ENCODE results near the gene SCAANT1.

Gene SCAANT1

GRCh38 chr3:63900459-63900858 is 11.7 kb downstream of the SCAANT1 start:
- DNase-seq (ENCODE audit: low read depth) = no peak

GRCh38 chr3:63900010-63900409 is 12.2 kb downstream of the SCAANT1 start:
- DNase-seq (ENCODE audit: low read depth) = no peak

- DNase-seq (ENCODE audit: low read depth) = no peak
Measured at GRCh38 chr3:63896332-63897030, 15.7 kb downstream of the SCAANT1 start.

- no peak for DNase-seq (ENCODE audit: low read depth)
Measured at GRCh38 chr3:63895422-63896189, 16.6 kb downstream of the SCAANT1 start.

- DNase-seq (ENCODE audit: low read depth) = no peak
Measured at GRCh38 chr3:63892773-63893352, 19.3 kb downstream of the SCAANT1 start.

GRCh38 chr3:63891518-63891917 is 20.7 kb downstream of the SCAANT1 start:
- no peak for DNase-seq (ENCODE audit: low read depth)

- no peak for DNase-seq (ENCODE audit: low read depth)
Measured at GRCh38 chr3:63886858-63887257, 25.3 kb downstream of the SCAANT1 start.

- no peak for DNase-seq (ENCODE audit: low read depth)
Measured at GRCh38 chr3:63880653-63881052, 31.5 kb downstream of the SCAANT1 start.

GRCh38 chr3:63878394-63879060 is 33.7 kb downstream of the SCAANT1 start:
- DNase-seq (ENCODE audit: low read depth) = no peak

GRCh38 chr3:63877737-63878393 is 34.3 kb downstream of the SCAANT1 start:
- no peak for DNase-seq (ENCODE audit: low read depth)

- no peak for DNase-seq (ENCODE audit: low read depth)
Measured at GRCh38 chr3:63876260-63876659, 35.9 kb downstream of the SCAANT1 start.

- no peak for DNase-seq (ENCODE audit: low read depth)
Measured at GRCh38 chr3:63875510-63875909, 36.7 kb downstream of the SCAANT1 start.

GRCh38 chr3:63874769-63875168 is 37.4 kb downstream of the SCAANT1 start:
- no peak for DNase-seq (ENCODE audit: low read depth)

GRCh38 chr3:63872135-63872924 is 39.9 kb downstream of the SCAANT1 start:
- no peak for DNase-seq (ENCODE audit: low read depth)

- no peak for DNase-seq (ENCODE audit: low read depth)
Measured at GRCh38 chr3:63870615-63871005, 41.6 kb downstream of the SCAANT1 start.

- no peak for DNase-seq (ENCODE audit: low read depth)
Measured at GRCh38 chr3:63869940-63870614, 42.1 kb downstream of the SCAANT1 start.

GRCh38 chr3:63867225-63867624 is 45.0 kb downstream of the SCAANT1 start:
- no peak for DNase-seq (ENCODE audit: low read depth)

GRCh38 chr3:63864965-63865327 is 47.2 kb downstream of the SCAANT1 start:
- no peak for DNase-seq (ENCODE audit: low read depth)

GRCh38 chr3:63864008-63864964 is 47.9 kb downstream of the SCAANT1 start:
- no peak for DNase-seq (ENCODE audit: low read depth)

Data from GM04504 (cell line).